Epidermal melanocyte (primary cell): ENCODE data around the gene POLR1A.

Source experiments
- DNase-seq: peaks from one replicate; pipeline ENCODE4 v3.0.0; 2011; ENCODE audit warnings: low spot score; ENCODE audit not compliant: insufficient read length

The POLR1A gene

DNA sequence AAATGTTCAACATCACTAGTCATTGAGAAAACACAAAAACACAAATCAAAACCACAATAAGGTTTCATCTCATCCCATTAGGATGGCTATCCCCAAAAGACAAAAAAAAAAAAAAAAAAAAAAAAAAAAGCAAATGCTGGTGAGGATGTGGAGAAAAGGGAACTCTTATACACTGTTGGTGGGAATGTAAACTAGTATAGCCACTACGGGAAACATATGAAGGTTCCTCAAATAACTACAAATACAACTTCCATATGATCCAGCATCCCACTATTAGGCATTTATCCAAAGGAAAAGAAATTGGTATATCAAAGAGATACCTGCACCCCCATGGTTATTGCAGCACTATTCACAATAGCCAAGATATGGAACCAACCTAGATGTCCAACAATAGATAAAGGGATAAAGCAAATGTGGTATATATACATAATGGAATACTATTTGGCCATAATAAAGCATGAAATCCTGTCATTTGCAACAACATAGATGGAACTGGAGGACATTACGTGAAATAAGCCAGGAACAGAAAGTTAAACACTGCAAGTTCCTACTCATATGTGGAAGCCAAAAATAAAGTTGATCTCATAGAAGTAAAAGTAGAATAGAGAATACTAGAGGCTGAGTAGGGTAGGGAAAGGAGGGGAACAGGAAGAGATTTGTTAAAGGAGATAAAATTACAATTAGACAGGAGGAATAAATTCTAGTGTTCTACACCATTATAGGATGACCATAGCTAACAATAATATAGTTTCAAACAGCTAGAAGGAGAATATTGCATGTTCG is 8.4 kb downstream of the POLR1A start:
- DNase-seq: no peak

GRCh38 chr2:86094229-86094628 is 11.5 kb downstream of the POLR1A start:
- DNase-seq: no peak

GRCh38 chr2:86087936-86088850 is 17.5 kb downstream of the POLR1A start:
- DNase-seq: no peak

- DNase-seq: no peak
These were observed 22.9 kb downstream of the POLR1A start for GRCh38 chr2:86082756-86083155.

DNA sequence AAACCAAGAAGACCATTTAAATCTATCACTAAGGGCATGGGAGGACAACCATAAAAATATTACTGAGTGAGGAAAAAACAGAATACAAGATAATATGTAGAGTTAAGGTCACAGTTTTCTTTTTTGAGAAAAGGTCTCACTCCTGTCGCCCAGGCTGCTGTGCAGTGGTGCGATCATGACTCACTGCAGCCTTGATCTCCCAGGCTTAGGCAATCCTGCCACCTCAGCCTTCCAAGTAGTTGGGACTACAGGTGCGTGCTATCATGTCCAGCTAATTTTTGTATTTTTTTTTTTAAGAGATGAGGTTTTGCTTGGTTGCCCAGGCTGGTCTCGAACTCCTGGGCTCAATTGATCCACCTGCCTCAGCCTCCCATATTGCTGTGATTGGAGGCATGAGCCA is 24.0 kb downstream of the POLR1A start:
- no peak for DNase-seq

DNA sequence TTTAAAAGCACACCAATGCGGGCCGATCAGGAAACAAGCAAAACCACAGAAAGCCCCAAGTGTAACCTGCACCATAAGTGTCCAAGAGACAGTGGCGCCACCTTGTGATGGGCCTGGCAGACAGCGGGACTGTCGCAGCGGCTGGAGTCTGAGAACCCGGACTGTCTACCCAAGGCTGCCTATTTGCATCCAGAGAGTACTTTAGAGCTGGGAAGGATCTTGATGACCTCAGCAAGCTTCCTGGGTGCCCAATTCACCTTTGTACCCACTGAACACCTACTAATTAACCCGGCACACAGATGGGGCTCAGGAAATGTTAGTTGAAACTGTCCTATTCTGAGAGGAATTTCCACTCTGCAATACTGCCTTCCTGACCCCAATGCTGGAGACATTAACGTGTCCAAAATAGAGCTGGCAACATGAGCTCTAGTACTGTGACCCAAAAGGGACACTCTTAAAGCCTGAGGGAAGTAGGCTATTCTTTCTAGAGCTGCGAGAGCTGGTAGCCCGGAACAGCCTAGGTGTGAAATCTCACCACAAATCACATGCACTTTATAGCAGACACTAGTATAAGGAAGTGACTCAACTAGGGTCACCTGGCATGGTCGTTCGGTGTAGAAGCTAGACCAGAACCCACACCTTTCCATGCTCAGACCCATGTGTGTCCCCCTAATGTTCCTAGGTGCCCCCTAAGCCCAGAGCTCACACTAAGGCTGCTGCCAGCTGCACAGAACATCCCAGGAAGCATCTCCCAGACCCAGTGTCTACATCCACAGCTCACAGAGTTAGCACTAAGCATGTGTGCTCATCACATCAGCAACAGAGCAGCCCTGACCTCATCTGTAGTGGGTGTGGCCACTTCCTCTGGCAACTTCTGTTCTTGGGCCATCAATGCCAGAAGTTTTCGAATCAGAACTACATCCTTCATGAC is 25.4 kb downstream of the POLR1A start:
- peak; percentile 36 for DNase-seq

DNA sequence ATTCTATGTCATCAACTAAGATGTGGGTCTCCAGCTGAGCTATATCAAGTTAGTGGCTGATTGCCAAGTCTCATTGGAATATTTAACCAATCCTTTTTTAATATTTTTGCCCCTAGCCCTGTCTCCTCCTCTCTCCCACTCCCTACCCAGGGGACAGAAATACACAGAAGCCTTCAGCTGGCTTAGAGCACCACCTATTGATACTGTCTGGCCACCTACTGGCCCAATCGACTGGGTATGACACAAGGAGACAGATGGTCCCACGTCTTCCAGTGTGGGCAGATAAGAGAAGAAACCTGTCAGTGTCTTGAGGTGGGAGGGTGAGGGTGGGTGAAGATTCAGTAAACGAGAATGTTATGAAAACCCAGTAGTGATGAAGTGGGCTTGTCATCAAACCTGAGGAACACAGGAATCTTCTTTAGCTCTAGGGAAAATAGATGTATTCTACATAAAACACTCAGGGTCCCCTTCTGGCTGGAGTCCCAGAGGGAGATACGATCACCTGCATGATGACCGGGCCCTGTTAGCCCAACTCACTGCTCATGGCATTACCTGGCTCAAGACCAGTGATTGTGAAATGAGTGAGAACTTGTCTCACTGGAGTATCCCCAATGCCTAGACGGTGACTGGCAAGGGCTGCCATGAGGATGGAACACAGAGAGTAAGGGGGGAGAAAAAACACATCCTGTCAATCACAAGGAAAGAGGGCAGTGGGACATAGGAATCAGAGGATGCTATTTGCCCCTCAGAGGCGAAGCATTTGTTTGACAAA is 26.7 kb downstream of the POLR1A start:
- peak; percentile 43 for DNase-seq

- no peak for DNase-seq
These were observed 29.8 kb downstream of the POLR1A start for GRCh38 chr2:86075886-86076285.

GRCh38 chr2:86074811-86075210 is 30.9 kb downstream of the POLR1A start:
- no peak for DNase-seq

DNA sequence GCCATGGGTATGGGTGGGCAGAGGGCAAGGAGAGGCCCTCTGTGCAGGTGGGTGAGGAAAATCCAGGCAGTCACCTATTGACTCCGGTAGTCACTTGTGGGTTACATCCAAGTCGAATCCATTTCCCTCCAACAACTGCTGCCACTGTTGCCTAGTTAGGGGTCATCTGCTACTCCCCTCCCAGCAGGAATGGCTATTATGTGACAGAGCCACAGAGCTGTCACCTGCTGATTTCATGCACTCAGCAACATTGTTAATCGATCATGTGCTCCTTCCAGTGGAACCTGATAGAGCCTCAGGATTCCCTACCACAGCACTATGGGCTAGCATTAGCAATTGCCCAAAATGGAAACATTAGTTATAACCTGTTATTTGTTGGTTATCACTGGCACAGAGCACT is 31.4 kb downstream of the POLR1A start:
- DNase-seq: no peak

DNA sequence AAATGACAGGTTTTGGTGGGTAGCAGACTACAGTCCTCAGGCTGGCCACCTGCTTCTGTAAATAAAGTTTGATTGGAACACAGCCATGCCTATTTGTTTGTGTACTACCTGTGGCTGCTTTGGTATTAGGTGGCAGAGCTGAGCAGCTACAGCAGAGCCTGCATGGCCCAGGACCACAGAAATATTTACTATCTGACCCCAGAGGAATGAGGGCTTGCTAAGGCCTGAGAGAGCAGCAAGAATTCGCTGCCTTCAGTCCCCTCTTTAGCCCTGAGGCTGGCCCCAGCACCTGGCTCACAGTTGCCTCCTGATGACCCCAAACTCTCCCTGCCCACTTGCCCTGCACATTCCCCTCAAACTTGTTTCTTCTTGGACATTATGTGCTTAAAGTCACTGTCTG is 32.5 kb downstream of the POLR1A start:
- no peak for DNase-seq

- DNase-seq: peak; percentile 72
These were observed 33.3 kb downstream of the POLR1A start for GRCh38 chr2:86072271-86072858.

GRCh38 chr2:86070868-86071267 is 34.8 kb downstream of the POLR1A start:
- DNase-seq: no peak

DNA sequence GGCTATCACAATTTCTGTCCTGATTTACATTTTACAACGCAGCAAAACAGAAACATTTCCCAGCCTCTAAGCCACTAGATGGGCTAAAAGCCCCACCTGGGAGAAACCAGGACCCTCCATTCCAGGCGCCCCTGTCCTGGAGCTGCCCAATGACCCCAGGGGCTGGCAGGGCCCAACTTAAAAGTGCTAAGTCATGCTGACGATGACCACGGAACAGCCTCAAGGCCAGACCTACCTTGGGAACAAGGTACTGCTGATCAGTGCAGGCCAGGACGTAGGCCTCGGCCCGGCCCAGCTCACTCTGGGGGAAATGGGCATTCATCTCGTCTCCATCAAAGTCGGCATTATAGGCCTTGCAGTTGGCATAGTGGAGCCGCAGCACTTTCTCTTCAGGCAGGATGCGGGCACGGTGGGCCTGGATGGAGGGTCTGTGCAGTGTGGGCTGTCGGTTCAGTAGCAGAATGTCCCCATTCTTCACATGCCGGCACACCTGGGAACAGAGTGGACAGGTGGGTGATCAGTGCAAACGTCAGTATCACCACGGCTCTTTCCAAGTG is 35.8 kb downstream of the POLR1A start:
- no peak for DNase-seq

DNA sequence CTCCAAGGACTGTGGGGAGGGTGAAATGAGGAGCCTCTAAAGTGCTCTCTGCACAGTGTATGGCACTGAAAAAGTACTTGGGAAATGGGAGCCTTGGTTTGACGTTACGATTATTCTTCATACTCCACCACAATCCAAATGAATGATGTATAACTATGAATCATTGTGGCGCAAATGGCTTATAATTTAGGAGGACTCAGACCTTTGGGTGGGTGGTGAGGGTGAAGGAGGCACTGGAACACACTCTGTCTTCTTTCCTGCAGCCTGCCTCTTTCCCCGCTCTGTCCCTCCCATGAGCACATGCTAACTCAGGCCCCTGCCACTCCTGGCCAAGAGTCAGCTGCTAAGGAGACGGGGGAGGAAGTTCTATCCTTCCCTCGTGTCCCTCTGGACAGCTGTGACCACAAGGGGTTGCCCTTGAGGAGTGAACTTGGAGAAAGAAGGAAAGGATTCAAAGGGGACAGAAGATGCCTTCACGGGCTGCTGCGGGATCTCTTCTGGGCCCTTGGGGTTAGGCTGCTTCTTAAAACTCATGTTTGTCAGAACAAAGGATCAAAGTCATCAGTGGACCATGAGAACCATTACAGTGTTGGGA is 36.5 kb downstream of the POLR1A start:
- DNase-seq: peak; percentile 36

GRCh38 chr2:86068648-86069047 is 37.0 kb downstream of the POLR1A start:
- no peak for DNase-seq

DNA sequence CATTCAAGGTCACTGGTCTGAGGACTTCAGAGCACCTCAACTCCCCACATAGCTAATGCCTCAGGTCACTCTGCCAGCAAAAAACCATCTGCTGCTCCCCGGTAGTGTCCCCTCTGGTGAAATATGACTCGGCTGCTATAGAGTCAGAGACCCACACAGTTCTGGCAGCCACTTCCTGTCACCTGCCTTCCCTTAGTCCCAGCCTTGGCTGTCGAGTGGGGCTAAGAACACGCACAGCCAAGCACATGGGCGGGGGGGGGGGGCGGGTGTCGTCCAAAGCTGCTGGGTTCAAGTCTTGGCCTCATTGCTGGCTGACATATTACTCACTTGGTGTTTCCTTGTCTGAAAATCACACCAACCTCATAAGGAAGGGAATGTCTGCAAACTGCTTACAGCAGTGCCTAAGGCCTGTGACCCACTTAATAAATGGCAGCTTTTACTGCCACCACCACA is 37.5 kb downstream of the POLR1A start:
- DNase-seq: no peak

DNA sequence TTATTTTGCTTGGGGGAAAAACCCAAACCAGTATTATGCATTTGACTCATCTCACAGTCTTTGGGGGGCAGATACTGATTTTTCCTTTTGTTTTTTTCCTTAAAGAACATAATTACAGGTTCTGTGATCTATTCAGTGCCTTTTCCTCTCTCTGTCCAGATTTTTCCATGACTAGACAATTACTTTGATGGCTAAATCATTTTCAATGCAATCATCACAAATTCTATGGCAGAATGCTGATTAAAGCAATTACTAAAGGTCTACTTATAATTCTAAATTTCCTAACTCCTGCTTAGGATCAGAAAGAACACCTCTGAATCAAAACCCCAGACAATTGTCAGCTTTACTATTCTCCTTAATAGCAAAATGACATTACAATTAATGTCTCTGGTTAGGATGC is 38.8 kb downstream of the POLR1A start:
- DNase-seq: no peak

GRCh38 chr2:86066007-86066578 is 39.6 kb downstream of the POLR1A start:
- no peak for DNase-seq
